HUES64 (cell line): ENCODE measurements around the gene EMD.
A peak's percentile ranks its signal among the peaks of the same experiment; 100 is the strongest.
"Not testable (repeated sequence)": the region's sequence is repeated elsewhere in the genome, so short reads cannot be mapped to it uniquely, and the experiment has no call there.

Source experiments
- H3K27ac ChIP-seq: 2 replicates; pipeline ENCODE4 v1.7.0; 2013; ENCODE audit warnings: low read depth, low read length, inconsistent platforms
- H3K27me3 ChIP-seq: 2 replicates; pipeline ENCODE4 v1.6.1; 2013; ENCODE audit warnings: mild to moderate bottlenecking, low read length; ENCODE audit not compliant: insufficient read depth
- H3K36me3 ChIP-seq: 2 replicates; pipeline ENCODE4 v1.6.1; 2013; ENCODE audit warnings: mild to moderate bottlenecking, low read length; ENCODE audit not compliant: insufficient read depth
- H3K4me1 ChIP-seq: 2 replicates; pipeline ENCODE4 v1.6.1; 2013; ENCODE audit warnings: mild to moderate bottlenecking, low read length, moderate library complexity; ENCODE audit not compliant: insufficient read depth
- H3K4me3 ChIP-seq: 2 replicates; pipeline ENCODE4 v1.5.1; 2013; ENCODE audit warnings: mild to moderate bottlenecking, low read length, moderate library complexity
- H3K9ac ChIP-seq: 2 replicates; pipeline ENCODE4 v1.6.1; 2013; ENCODE audit warnings: mild to moderate bottlenecking, low read depth, low read length
- H3K9me3 ChIP-seq: 2 replicates; pipeline ENCODE4 v1.6.1; 2013; ENCODE audit warnings: low read depth, low read length; ENCODE audit not compliant: insufficient read depth
- WGBS: fragments of 150-250, 120-280 bp; methylation state at CpG from one replicate; pipeline ENCODE4 v1.1.7; 2013; ENCODE audit warnings: missing lambda C conversion rate; 5-methylcytosine and 5-hydroxymethylcytosine counted together

Gene EMD

GRCh38 chrX:154383359-154384283, 4.5 kb downstream of the EMD start:
- 93% methylated on average over 11 of the region's 14 CpGs for WGBS

DNA sequence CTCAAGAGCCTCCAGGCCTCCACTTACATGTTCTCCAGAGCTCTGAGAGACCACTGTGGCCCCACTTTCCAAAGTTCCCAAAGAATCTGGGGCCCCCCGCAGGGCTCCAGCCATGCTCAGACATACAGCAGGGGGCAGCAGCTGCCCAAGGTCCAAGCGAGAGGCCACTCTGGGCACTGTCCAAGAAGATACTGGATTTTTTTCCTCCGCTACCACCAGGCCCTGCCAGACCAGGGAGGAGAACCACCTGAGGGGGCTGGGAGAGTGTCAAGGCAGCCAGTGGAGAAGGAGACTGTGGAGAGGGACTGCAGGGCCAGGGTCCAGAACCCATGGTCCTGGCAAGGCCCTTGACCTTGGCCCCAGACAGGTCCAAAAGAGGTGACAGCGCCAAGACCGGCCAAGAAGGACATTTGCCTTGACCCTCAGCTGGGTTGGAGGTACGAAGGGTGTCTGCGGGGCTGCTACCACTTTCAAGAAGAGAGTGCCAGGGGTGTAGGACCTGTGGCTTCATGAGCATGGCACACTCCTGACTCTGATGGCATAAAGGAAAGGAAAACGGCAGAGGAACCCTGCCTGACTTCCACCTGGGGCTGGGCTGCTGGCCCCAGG, 5.3 kb downstream of the EMD start:
- Histone ChIP-seq H3K4me3 (no peak overlapping the region), H3K27me3 (no peaks in the 10 kb centered on the region), H3K9ac (no peak overlapping the region), H3K36me3 (peaks cover 11% of the 10 kb centered on the region), H3K27ac (no peak overlapping the region), H3K9me3 (no peaks in the 10 kb centered on the region), H3K4me1 (peaks cover 5% of the 10 kb centered on the region)
- 86% methylated on average over 8 of the region's 8 CpGs for WGBS

More at GRCh38 chrX:154383359-154384283, 4.5 kb downstream of the EMD start:
- H3K27ac ChIP-seq: no peak overlapping the region
- peaks cover 5% of the 10 kb centered on the region for H3K4me1 ChIP-seq
- H3K4me3 ChIP-seq: no peak overlapping the region
- H3K9ac ChIP-seq: no peak overlapping the region
- no peaks in the 10 kb centered on the region for H3K9me3 ChIP-seq
- H3K36me3 ChIP-seq: peaks cover 11% of the 10 kb centered on the region
- H3K27me3 ChIP-seq: no peaks in the 10 kb centered on the region

GRCh38 chrX:154388094-154388493, 9.0 kb downstream of the EMD start:
- not testable (repeated sequence) for H3K9ac ChIP-seq, H3K4me3 ChIP-seq, H3K27ac ChIP-seq, H3K27me3 ChIP-seq, H3K36me3 ChIP-seq, H3K4me1 ChIP-seq, H3K9me3 ChIP-seq
- no CpG with 5 or more reads among the region's 20 CpGs for WGBS

DNA sequence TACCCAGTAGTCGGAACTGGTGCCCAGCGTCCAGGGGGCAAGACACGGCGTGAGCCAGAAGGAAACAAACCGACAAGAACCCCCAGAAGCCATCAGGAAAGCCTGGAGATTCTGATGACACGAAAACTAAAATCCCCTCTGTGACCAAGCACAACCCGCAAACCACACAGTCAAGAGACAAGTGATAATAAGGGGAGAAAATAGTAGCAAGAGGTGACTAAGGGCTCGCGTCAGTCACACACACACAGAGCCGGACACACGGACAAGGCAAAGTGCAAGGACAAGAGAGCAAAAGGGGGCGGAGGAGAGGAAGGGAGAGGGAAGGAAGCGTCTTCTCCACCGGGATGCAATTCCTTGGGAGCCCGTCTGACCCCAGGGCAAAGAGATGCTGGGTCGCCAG, 9.6 kb downstream of the EMD start:
- H3K4me3 ChIP-seq, H3K27me3 ChIP-seq, H3K9ac ChIP-seq, H3K9me3 ChIP-seq, H3K36me3 ChIP-seq, H3K27ac ChIP-seq, H3K4me1 ChIP-seq: not testable (repeated sequence)
- no CpG with 5 or more reads among the region's 16 CpGs for WGBS

GRCh38 chrX:154389812-154390747, 11.0 kb downstream of the EMD start:
- H3K27ac ChIP-seq, H3K4me1 ChIP-seq, H3K4me3 ChIP-seq, H3K9me3 ChIP-seq, H3K27me3 ChIP-seq, H3K9ac ChIP-seq, H3K36me3 ChIP-seq: not testable (repeated sequence)
- 0% methylated on average over 4 of the region's 121 CpGs for WGBS

- WGBS: 93% methylated on average over 15 of the region's 17 CpGs
- H3K9me3 ChIP-seq, H3K4me1 ChIP-seq, H3K27ac ChIP-seq, H3K4me3 ChIP-seq, H3K27me3 ChIP-seq, H3K9ac ChIP-seq: not testable (repeated sequence)
- peaks cover 24% of the 10 kb centered on the region for H3K36me3 ChIP-seq
Measured at GRCh38 chrX:154396363-154396762, 17.3 kb downstream of the EMD start.

GRCh38 chrX:154396973-154397887, 18.1 kb downstream of the EMD start:
- Histone ChIP-seq H3K4me1 (0 out of 2 replicates have a peak, but pooled peaks cover 4% of the 10 kb centered on the region), H3K4me3 (peak overlapping the region; percentile 92), H3K27me3 (no peaks in the 10 kb centered on the region), H3K9me3 (no peaks in the 10 kb centered on the region), H3K9ac (peak overlapping the region; percentile 100), H3K27ac (peak overlapping the region; percentile 97), H3K36me3 (peaks cover 24% of the 10 kb centered on the region)
- 3% methylated on average over 53 of the region's 53 CpGs for WGBS

DNA sequence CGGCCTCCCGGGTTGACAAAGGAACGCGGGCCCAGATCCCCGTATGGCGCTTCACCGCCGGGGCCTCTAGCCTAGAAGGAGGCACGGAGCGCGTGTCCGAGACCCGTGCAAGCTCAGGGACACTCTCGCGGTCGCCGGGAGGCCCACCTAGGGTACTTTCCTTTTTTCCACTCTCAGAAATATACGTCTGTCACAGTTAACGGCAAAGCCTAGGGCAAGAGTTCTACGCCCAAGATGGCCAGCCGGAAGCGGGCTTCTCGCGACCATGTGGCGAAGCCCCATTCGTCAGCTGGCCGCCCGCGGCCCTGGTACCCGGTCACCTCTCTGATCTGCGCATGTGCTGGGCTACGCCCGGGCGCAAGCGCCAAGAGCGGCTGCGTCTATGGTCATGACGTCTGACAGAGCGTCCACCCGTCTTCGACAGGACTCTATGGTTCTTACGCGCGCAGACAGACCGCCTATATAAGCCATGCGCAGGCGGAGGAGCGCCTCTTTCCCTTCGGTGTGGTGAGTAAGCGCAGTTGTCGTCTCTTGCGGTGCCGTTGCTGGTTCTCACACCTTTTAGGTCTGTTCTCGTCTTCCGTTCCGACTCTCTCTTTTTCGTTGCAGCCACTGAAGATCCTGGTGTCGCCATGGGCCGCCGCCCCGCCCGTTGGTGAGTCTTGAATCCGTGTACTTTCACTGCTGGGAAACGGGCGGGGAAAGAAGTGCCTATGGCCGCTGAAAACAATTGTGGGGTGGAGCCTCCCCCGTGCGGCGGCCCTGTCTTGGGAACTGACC, 19.0 kb downstream of the EMD start, which contains the start of gene RPL10:
TSS of gene RPL10 (plus strand) at position 490 of the 780 bp plus-strand sequence. CDS start at position 633, 143 bp downstream.
- Histone ChIP-seq H3K36me3 (peaks cover 24% of the 10 kb centered on the region), H3K9ac (peak within 1 kb of the TSS; percentile 100), H3K9me3 (no peaks in the 10 kb centered on the region), H3K27ac (peak within 1 kb of the TSS; percentile 97), H3K27me3 (no peaks in the 10 kb centered on the region), H3K4me1 (0 out of 2 replicates have a peak, but pooled peaks cover 4% of the 10 kb centered on the region), H3K4me3 (peak within 1 kb of the TSS; percentile 92)
- under 1% methylated on average over 69 of the region's 69 CpGs for WGBS

GRCh38 chrX:154398668-154399526, 19.8 kb downstream of the EMD start:
- 2% methylated on average over 48 of the region's 49 CpGs for WGBS
- Histone ChIP-seq H3K9ac (peak overlapping the region; percentile 100), H3K4me3 (peak overlapping the region; percentile 92)

More at GRCh38 chrX:154398668-154399526, 19.8 kb downstream of the EMD start:
- no peaks in the 10 kb centered on the region for H3K27me3 ChIP-seq
- H3K27ac ChIP-seq: peak overlapping the region; percentile 94
- 0 out of 2 replicates have a peak, but pooled peaks cover 4% of the 10 kb centered on the region for H3K4me1 ChIP-seq
- H3K9me3 ChIP-seq: no peaks in the 10 kb centered on the region
- H3K36me3 ChIP-seq: peaks cover 24% of the 10 kb centered on the region
